ENCODE results near the gene PARD3. TPM values are rescaled to one million over a fixed set of nuclear protein-coding genes. Genes with fewer than 3 reads are reported as not detected.
A peak's percentile ranks its signal among the peaks of the same experiment; 100 is the strongest.

PARD3 gene
- total RNA-seq, 1 donor from 2014 or later = 58.7 TPM

DNA sequence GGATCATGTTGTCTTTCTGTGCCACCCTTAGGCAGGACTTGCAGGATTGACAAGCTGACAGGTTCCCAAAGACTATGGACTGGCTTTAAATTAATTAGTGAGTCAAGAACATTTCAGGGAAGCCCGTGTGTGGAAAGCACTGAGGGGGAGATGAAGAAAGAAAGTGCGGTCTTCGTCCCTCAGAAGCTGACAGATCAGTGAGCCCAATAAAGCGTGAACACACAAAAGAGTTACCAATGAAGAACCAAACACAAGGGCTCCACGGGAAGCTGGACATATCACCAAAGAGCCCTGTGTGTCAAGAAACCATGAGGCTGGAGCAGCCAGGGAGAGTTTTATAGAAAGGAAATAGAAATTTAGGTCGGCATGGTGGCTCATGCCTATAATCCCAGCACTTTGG lies 725.8 kb downstream of the PARD3 start:
- H3K4me2 ChIP-seq = no peak overlapping the region
- no peaks in the 10 kb centered on the region for H3K79me2 ChIP-seq (ENCODE audit: low read depth)
- H3K27ac Mint-ChIP-seq = no peak overlapping the region
- H3K4me1 ChIP-seq = no peaks in the 10 kb centered on the region
- no peak for DNase-seq (ENCODE audit: low spot score)
- H4K20me1 ChIP-seq (ENCODE audit: low read depth) = no peaks in the 10 kb centered on the region
- H3K27ac ChIP-seq = no peak overlapping the region
- no peaks in the 10 kb centered on the region for H3K27me3 ChIP-seq
- no peaks in the 10 kb centered on the region for H3F3A ChIP-seq (ENCODE audit: low read depth)
- H3K9me3 Mint-ChIP-seq = peaks cover 27% of the 10 kb centered on the region
- no peak overlapping the region for H3K9ac ChIP-seq
- H3K36me3 ChIP-seq = no peaks in the 10 kb centered on the region
- H3K4me3 Mint-ChIP-seq = no peak overlapping the region
- peaks cover 14% of the 10 kb centered on the region for H3K27me3 Mint-ChIP-seq (ENCODE audit: insufficient read depth, low read depth)
- H3K4me1 Mint-ChIP-seq = no peaks in the 10 kb centered on the region
- no peak overlapping the region for H3K4me3 ChIP-seq
- H3K36me3 Mint-ChIP-seq = peaks cover 3% of the 10 kb centered on the region
- no peak overlapping the region for H2AFZ ChIP-seq (replicated peaks)
- H3K9me3 ChIP-seq (ENCODE audit: low read depth) = no peaks in the 10 kb centered on the region
- TF ChIP-seq EZH2 (IDR thresholded peaks at IDR 0.05) (no peak), EZH2phosphoT487 (IDR thresholded peaks at IDR 0.05) (no peak)
- TF ChIP-seq, protein P1, sequence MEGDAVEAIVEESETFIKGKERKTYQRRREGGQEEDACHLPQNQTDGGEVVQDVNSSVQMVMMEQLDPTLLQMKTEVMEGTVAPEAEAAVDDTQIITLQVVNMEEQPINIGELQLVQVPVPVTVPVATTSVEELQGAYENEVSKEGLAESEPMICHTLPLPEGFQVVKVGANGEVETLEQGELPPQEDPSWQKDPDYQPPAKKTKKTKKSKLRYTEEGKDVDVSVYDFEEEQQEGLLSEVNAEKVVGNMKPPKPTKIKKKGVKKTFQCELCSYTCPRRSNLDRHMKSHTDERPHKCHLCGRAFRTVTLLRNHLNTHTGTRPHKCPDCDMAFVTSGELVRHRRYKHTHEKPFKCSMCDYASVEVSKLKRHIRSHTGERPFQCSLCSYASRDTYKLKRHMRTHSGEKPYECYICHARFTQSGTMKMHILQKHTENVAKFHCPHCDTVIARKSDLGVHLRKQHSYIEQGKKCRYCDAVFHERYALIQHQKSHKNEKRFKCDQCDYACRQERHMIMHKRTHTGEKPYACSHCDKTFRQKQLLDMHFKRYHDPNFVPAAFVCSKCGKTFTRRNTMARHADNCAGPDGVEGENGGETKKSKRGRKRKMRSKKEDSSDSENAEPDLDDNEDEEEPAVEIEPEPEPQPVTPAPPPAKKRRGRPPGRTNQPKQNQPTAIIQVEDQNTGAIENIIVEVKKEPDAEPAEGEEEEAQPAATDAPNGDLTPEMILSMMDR (IDR thresholded peaks at IDR 0.05) = no peak

DNA sequence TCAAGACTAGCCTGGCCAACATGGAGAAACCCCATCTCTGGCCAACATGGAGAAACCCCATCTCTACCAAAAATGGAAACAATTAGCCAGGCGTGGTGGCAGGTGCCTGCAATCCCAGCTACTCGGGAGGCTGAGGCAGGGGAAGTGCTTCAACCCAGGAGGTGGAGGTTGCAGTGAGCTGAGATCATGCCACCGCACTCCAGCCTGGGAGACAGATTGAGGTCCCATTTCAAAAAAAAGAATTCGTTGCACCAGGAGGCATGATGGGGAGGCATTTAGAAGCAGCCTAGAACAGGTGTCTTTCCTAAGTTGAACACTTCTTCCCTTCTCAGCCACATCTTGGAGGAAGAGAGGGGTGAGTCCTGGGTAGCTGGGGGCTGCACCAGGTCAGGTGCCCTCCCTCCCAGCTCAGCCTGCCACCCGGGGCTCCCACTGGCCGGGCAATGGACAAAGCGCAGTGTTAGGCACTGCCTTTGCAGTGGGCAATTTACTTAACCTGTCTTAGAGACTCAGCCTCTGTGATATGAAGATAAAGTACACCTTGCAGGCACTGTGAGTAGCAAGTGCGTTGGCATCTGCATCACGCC lies 726.8 kb downstream of the PARD3 start:
- DNase-seq (ENCODE audit: low spot score) = no peak
- H4K20me1 ChIP-seq (ENCODE audit: low read depth) = no peaks in the 10 kb centered on the region
- no peak for TF ChIP-seq EZH2 (IDR thresholded peaks at IDR 0.05)
- no peaks in the 10 kb centered on the region for H3K79me2 ChIP-seq (ENCODE audit: low read depth)
- no peaks in the 10 kb centered on the region for H3K9me3 ChIP-seq (ENCODE audit: low read depth)
- no peaks in the 10 kb centered on the region for H3K27me3 ChIP-seq
- Mint-ChIP-seq H3K4me1 (no peaks in the 10 kb centered on the region), H3K9me3 (peaks cover 26% of the 10 kb centered on the region), H3K27me3 (ENCODE audit: insufficient read depth, low read depth) (peaks cover 14% of the 10 kb centered on the region), H3K4me3 (no peak overlapping the region), H3K36me3 (peaks cover 3% of the 10 kb centered on the region), H3K27ac (no peak overlapping the region)
- no peak overlapping the region for H3K4me2 ChIP-seq
- no peaks in the 10 kb centered on the region for H3K4me1 ChIP-seq
- H3K36me3 ChIP-seq = no peaks in the 10 kb centered on the region
- no peak overlapping the region for H2AFZ ChIP-seq (replicated peaks)
- H3K9ac ChIP-seq = no peak overlapping the region
- no peak overlapping the region for H3K4me3 ChIP-seq
- H3F3A ChIP-seq (ENCODE audit: low read depth) = no peaks in the 10 kb centered on the region
- no peak overlapping the region for H3K27ac ChIP-seq

DNA sequence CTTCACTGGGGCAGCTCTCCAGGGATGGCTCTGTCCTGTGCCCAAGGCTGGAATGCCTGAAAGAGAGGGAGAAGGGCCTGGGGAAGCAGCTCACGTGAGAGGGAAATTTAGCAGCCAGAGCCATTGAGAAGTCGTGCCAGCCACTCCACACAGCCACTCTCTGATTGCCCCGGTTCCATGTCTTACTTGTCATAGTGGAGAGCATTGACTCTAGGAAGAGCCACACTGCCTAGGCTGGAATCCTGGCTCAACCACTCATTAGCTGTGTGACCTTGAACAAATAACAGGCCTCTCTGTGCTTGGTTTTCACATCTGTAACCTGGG lies 728.0 kb downstream of the PARD3 start:
- Histone ChIP-seq H3K27me3 (no peaks in the 10 kb centered on the region), H3K4me3 (no peak overlapping the region), H4K20me1 (ENCODE audit: low read depth) (no peaks in the 10 kb centered on the region), H2AFZ (replicated peaks) (peak overlapping the region; percentile 36), H3K27ac (no peak overlapping the region), H3K4me2 (no peak overlapping the region), H3K9me3 (ENCODE audit: low read depth) (no peaks in the 10 kb centered on the region), H3K79me2 (ENCODE audit: low read depth) (no peaks in the 10 kb centered on the region), H3K36me3 (no peaks in the 10 kb centered on the region), H3K9ac (no peak overlapping the region), H3F3A (ENCODE audit: low read depth) (no peaks in the 10 kb centered on the region), H3K4me1 (no peaks in the 10 kb centered on the region)
- H3K9me3 Mint-ChIP-seq = peaks cover 26% of the 10 kb centered on the region
- no peaks in the 10 kb centered on the region for H3K4me1 Mint-ChIP-seq
- no peak overlapping the region for H3K27ac Mint-ChIP-seq
- peaks cover 3% of the 10 kb centered on the region for H3K36me3 Mint-ChIP-seq
- no peak overlapping the region for H3K4me3 Mint-ChIP-seq
- DNase-seq (ENCODE audit: low spot score) = no peak
- TF ChIP-seq, protein P1 (IDR thresholded peaks at IDR 0.05) = no peak
- TF ChIP-seq EZH2phosphoT487 (IDR thresholded peaks at IDR 0.05) (no peak), EZH2 (IDR thresholded peaks at IDR 0.05) (no peak)
- peaks cover 14% of the 10 kb centered on the region for H3K27me3 Mint-ChIP-seq (ENCODE audit: insufficient read depth, low read depth)

DNA sequence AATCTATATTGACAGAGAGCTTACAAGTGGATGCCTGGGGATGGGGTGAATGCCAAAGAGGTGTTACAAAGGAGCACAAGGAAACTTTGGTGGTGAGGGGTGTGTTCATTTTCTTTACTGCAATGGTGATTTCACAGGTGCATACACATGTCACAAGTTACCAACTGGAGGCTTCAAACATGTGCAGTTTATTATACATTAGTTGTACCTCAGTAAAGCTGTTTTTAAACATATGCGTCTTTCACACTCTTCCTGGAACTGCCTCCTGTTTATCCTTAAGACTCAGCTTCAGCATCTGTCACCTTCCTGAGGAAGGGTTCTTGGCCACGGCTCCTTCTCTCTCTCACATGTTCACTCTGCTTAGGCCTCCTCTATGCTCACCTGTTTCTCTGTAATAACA lies 731.5 kb downstream of the PARD3 start:
- no peaks in the 10 kb centered on the region for H3K9me3 ChIP-seq (ENCODE audit: low read depth)
- no peaks in the 10 kb centered on the region for H3F3A ChIP-seq (ENCODE audit: low read depth)
- DNase-seq (ENCODE audit: low spot score) = no peak
- H4K20me1 ChIP-seq (ENCODE audit: low read depth) = no peaks in the 10 kb centered on the region
- no peaks in the 10 kb centered on the region for H3K4me1 ChIP-seq
- H3K79me2 ChIP-seq (ENCODE audit: low read depth) = no peaks in the 10 kb centered on the region
- H3K27me3 ChIP-seq = no peaks in the 10 kb centered on the region
- TF ChIP-seq EZH2 (IDR thresholded peaks at IDR 0.05) (no peak), EZH2phosphoT487 (IDR thresholded peaks at IDR 0.05) (no peak)
- TF ChIP-seq, protein P1 (IDR thresholded peaks at IDR 0.05) = no peak
- no peak overlapping the region for H3K27ac ChIP-seq
- no peaks in the 10 kb centered on the region for H3K36me3 ChIP-seq
- no peak overlapping the region for H3K9ac ChIP-seq
- H2AFZ ChIP-seq (replicated peaks) = no peak overlapping the region
- no peak overlapping the region for H3K4me3 Mint-ChIP-seq
- H3K4me3 ChIP-seq = no peak overlapping the region
- no peak overlapping the region for H3K4me2 ChIP-seq
- peaks cover 2% of the 10 kb centered on the region for H3K4me1 Mint-ChIP-seq
- H3K27ac Mint-ChIP-seq = no peak overlapping the region
- peaks cover 17% of the 10 kb centered on the region for H3K9me3 Mint-ChIP-seq
- H3K36me3 Mint-ChIP-seq = no peaks in the 10 kb centered on the region
- peaks cover 12% of the 10 kb centered on the region for H3K27me3 Mint-ChIP-seq (ENCODE audit: insufficient read depth, low read depth)

Measured in neural progenitor cell (in vitro differentiated cells).